DOHH2 (cell line): ENCODE measurements around the gene CACNA2D1.

ENCODE experiments used
- H3F3A ChIP-seq: fragments of 200-600 bp; sonication (generic), shearing (Covaris generic); 2 replicates; pipeline ENCODE4 v1.6.0; 2016; ENCODE audit warnings: antibody characterized with exemption, mild to moderate bottlenecking; ENCODE audit not compliant: control insufficient read depth, insufficient read depth
- H3K27ac ChIP-seq: fragments of 200-600 bp; sonication (generic); 2 replicates; pipeline ENCODE4 v1.5.1; 2014; ENCODE audit warnings: low read depth, mild to moderate bottlenecking, low read length, moderate library complexity
- H3K27me3 ChIP-seq: fragments of 200-600 bp; sonication (generic); 2 replicates; pipeline ENCODE4 v1.6.1; 2014; ENCODE audit warnings: mild to moderate bottlenecking, low read length, mixed read lengths; ENCODE audit not compliant: control insufficient read depth
- H3K36me3 ChIP-seq: fragments of 200-600 bp; sonication (generic); 2 replicates; pipeline ENCODE4 v1.6.1; 2014; ENCODE audit warnings: mild to moderate bottlenecking, low read length, moderate library complexity, mixed read lengths; ENCODE audit not compliant: control insufficient read depth
- H3K4me1 ChIP-seq: fragments of 200-600 bp; sonication (generic); 2 replicates; pipeline ENCODE4 v1.6.1; 2014; ENCODE audit warnings: mild to moderate bottlenecking, low read length, mixed read lengths; ENCODE audit not compliant: control insufficient read depth
- H3K4me2 ChIP-seq: fragments of 200-600 bp; sonication (generic); 2 replicates; pipeline ENCODE4 v1.6.0; 2014; ENCODE audit warnings: mild to moderate bottlenecking, low read length, moderate library complexity
- H3K4me3 ChIP-seq: fragments of 200-600 bp; sonication (generic); 2 replicates; pipeline ENCODE4 v1.5.1; 2014; ENCODE audit warnings: mild to moderate bottlenecking, low read length, mixed read lengths
- H3K79me2 ChIP-seq: fragments of 200-600 bp; sonication (generic); 2 replicates; pipeline ENCODE4 v1.6.1; 2014; ENCODE audit warnings: mild to moderate bottlenecking, low read length, mixed read lengths; ENCODE audit not compliant: control insufficient read depth
- H3K9me2 ChIP-seq: fragments of 200-600 bp; sonication (generic); replicated peaks from 2 replicates; pipeline ENCODE4 v1.6.1; 2014; ENCODE audit warnings: mild to moderate bottlenecking, low read length, mixed read lengths; ENCODE audit not compliant: control insufficient read depth
- H3K9me3 ChIP-seq: fragments of 200-600 bp; sonication (generic); 2 replicates; pipeline ENCODE4 v1.6.1; 2014; ENCODE audit warnings: antibody characterized with exemption, low read length, mixed read lengths; ENCODE audit not compliant: control insufficient read depth, insufficient read depth
- H4K20me1 ChIP-seq: fragments of 200-600 bp; sonication (generic); 2 replicates; pipeline ENCODE4 v1.6.0; 2014; ENCODE audit warnings: low read depth, mild to moderate bottlenecking, antibody characterized with exemption, low read length, moderate library complexity; ENCODE audit not compliant: control insufficient read depth, insufficient read depth
- CTCF ChIP-seq: fragments of 200-600 bp; sonication (generic); IDR thresholded peaks from one replicate; pipeline ENCODE4 v1.5.1; 2014; ENCODE audit warnings: antibody characterized with exemption, mild to moderate bottlenecking, low read depth, low read length; ENCODE audit not compliant: poor library complexity, severe bottlenecking
- EZH2phosphoT487 ChIP-seq: fragments of 200-600 bp; sonication (generic); IDR thresholded peaks from 2 replicates; pipeline ENCODE4 v1.6.1; 2017; ENCODE audit warnings: borderline replicate concordance, mild to moderate bottlenecking, antibody characterized with exemption, low read length, moderate library complexity, mixed read lengths

The CACNA2D1 gene

GRCh38 chr7:82450759-82451158 lies 7.2 kb upstream of the CACNA2D1 start:
- no peak for TF ChIP-seq CTCF
- no peaks in the 10 kb centered on the region for H3K79me2 ChIP-seq
- H3K9me3 ChIP-seq = no peaks in the 10 kb centered on the region
- no peak overlapping the region for H3K27ac ChIP-seq
- H3K9me2 ChIP-seq = no peaks in the 10 kb centered on the region
- no peaks in the 10 kb centered on the region for H3K27me3 ChIP-seq
- no peak overlapping the region for H3K4me3 ChIP-seq
- H4K20me1 ChIP-seq = no peaks in the 10 kb centered on the region
- no peaks in the 10 kb centered on the region for H3K36me3 ChIP-seq
- H3F3A ChIP-seq = no peaks in the 10 kb centered on the region
- no peak overlapping the region for H3K4me2 ChIP-seq
- no peaks in the 10 kb centered on the region for H3K4me1 ChIP-seq

GRCh38 chr7:82449910-82450309 lies 6.3 kb upstream of the CACNA2D1 start:
- Histone ChIP-seq H4K20me1 (no peaks in the 10 kb centered on the region), H3K27ac (no peak overlapping the region), H3F3A (no peaks in the 10 kb centered on the region), H3K36me3 (no peaks in the 10 kb centered on the region), H3K27me3 (no peaks in the 10 kb centered on the region), H3K79me2 (no peaks in the 10 kb centered on the region), H3K4me2 (no peak overlapping the region), H3K9me2 (no peaks in the 10 kb centered on the region), H3K4me3 (no peak overlapping the region), H3K4me1 (no peaks in the 10 kb centered on the region), H3K9me3 (no peaks in the 10 kb centered on the region)
- TF ChIP-seq CTCF (no peak), EZH2phosphoT487 (no peak)

- no peaks in the 10 kb centered on the region for H3F3A ChIP-seq
- H3K4me2 ChIP-seq = no peak overlapping the region
- no peak for TF ChIP-seq EZH2phosphoT487
- TF ChIP-seq CTCF = no peak
Observed at GRCh38 chr7:82446897-82447296, 3.3 kb upstream of the CACNA2D1 start.

DNA sequence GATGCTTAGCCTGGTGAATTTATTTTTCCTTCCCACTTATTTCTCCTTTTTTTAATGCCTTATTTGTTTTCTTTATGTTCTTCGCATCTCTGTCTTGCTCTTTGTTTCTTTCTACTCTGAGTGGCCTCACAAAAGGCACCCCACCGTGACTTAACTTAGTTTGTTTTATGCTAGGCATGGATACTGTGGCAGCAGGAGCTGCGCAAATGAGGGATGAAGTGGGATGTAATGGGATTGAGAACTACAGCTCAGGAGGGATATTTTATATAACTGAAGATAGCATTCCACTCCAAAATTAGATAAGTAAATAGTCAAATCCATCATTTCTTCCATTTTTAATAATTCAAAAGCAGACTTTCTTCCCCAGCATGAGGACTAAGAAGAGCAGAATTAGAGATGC lies 1.7 kb upstream of the CACNA2D1 start:
- Histone ChIP-seq H3K9me2 (no peaks in the 10 kb centered on the region), H3K4me2 (no peak overlapping the region), H3K27me3 (no peaks in the 10 kb centered on the region), H4K20me1 (no peaks in the 10 kb centered on the region), H3K9me3 (peaks cover 6% of the 10 kb centered on the region; the same call in 1 of the 2 replicates), H3K4me3 (no peak overlapping the region), H3F3A (no peaks in the 10 kb centered on the region), H3K4me1 (no peaks in the 10 kb centered on the region), H3K27ac (no peak overlapping the region), H3K36me3 (no peaks in the 10 kb centered on the region), H3K79me2 (no peaks in the 10 kb centered on the region)
- no peak for TF ChIP-seq CTCF
- no peak for TF ChIP-seq EZH2phosphoT487

More at GRCh38 chr7:82446897-82447296, 3.3 kb upstream of the CACNA2D1 start:
- Histone ChIP-seq H3K4me3 (no peak overlapping the region), H3K79me2 (no peaks in the 10 kb centered on the region), H3K27ac (no peak overlapping the region), H4K20me1 (no peaks in the 10 kb centered on the region), H3K27me3 (no peaks in the 10 kb centered on the region), H3K36me3 (no peaks in the 10 kb centered on the region), H3K9me2 (no peaks in the 10 kb centered on the region), H3K9me3 (peaks cover 6% of the 10 kb centered on the region; the same call in 1 of the 2 replicates), H3K4me1 (no peaks in the 10 kb centered on the region)
